Suprapubic skin (tissue), 4 donors: ENCODE results near the gene CD47. TPM values are rescaled to one million over a fixed set of nuclear protein-coding genes. Genes with fewer than 3 reads are reported as not detected.

Experiments used
- DNase-seq, 2 donors: peaks; one replicate each; pipeline ENCODE4 v3.0.0-alpha.2; 2019; ENCODE audit warnings: low spot score in 2 of 2
- H3K27ac ChIP-seq: fragments of 200-600 bp; sonication (generic); one replicate; pipeline ENCODE4 v1.5.1; 2019
- H3K27me3 ChIP-seq: fragments of 200-600 bp; sonication (generic); one replicate; pipeline ENCODE4 v1.5.1; 2019
- H3K36me3 ChIP-seq: fragments of 200-600 bp; sonication (generic); one replicate; pipeline ENCODE4 v1.5.1; 2019
- H3K4me1 ChIP-seq: fragments of 200-600 bp; sonication (generic); one replicate; pipeline ENCODE4 v1.5.1; 2019
- H3K4me3 ChIP-seq: fragments of 200-600 bp; sonication (generic); one replicate; pipeline ENCODE4 v1.5.1; 2019; ENCODE audit warnings: mild to moderate bottlenecking
- H3K9me3 ChIP-seq: fragments of 200-600 bp; sonication (generic); one replicate; pipeline ENCODE4 v1.5.1; 2019
- EP300 ChIP-seq: sonication (generic); formaldehyde crosslinking; IDR thresholded peaks from one replicate; pipeline ENCODE4 v1.6.1; 2017; ENCODE audit warnings: antibody characterized with exemption
- POLR2A ChIP-seq, 2 donors: fragments of 450-650 bp; IDR thresholded peaks; one replicate each; pipeline ENCODE4 v1.6.1; 2017; ENCODE audit warnings: antibody characterized with exemption in 2 of 2, mild to moderate bottlenecking in 2 of 2, moderate library complexity in 2 of 2
- POLR2AphosphoS5 ChIP-seq, 3 donors: sonication (generic); formaldehyde crosslinking; IDR thresholded peaks; one replicate each; pipeline ENCODE4 v1.6.1; 2017; ENCODE audit warnings: antibody characterized with exemption in 3 of 3
- WGBS: methylation state at CpG from one replicate; pipeline ENCODE4 v1.1.5; 2018; 5-methylcytosine and 5-hydroxymethylcytosine counted together
- total RNA-seq, 4 donors: library from RNA; depleted of rRNA; stranded (reverse); fragments of >200 nt; gene quantifications; one replicate each; pipeline ENCODE4 v1.1.0, GENCODE V29; 2016
- TF ChIP-seq, protein P1 (sequence below), 2 donors: fragments of 200-600 bp in 1 of 2; fragments of 450-650 bp in 1 of 2; sonication (generic) in 1 of 2; IDR thresholded peaks; one replicate each; pipeline ENCODE4 v1.5.1; 2016 to 2019; ENCODE audit warnings: antibody characterized with exemption in 2 of 2, mild to moderate bottlenecking in 1 of 2, moderate library complexity in 1 of 2

The CD47 gene
- total RNA-seq, 4 donors from 2014 or later = 37.8 to 94.4 (median 41.8) TPM

DNA sequence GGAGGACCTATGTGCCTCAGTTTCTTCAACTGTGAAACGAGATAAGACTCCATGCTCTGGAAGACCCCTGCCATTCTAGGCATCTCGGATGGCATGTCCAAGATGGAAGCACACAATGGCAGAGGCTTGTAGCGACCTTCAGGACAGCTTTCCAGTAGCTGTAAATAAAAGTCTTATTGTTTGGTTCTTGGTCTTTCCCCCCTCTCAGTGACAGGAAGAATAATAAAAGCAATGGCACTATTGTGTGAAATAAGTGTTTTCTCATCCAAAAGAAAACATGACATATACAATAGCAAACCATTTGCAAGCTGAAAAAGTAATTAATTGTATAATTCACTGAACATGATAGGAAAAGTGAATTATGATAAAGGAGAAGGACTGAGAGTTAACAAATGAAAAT, 32.5 kb upstream of the CD47 start:
- no peak overlapping the region for H3K27ac ChIP-seq
- no peaks in the 10 kb centered on the region for H3K9me3 ChIP-seq
- no peaks in the 10 kb centered on the region for H3K36me3 ChIP-seq
- DNase-seq = no peak
- H3K4me1 ChIP-seq = peaks cover 8% of the 10 kb centered on the region
- no peaks in the 10 kb centered on the region for H3K27me3 ChIP-seq
- WGBS = 54% methylated on average over 3 of the region's 3 CpGs
- TF ChIP-seq POLR2AphosphoS5 (IDR thresholded peaks at IDR 0.05) (no peak), EP300 (no peak), POLR2A (IDR thresholded peaks at IDR 0.05) (no peak)
- TF ChIP-seq, protein P1, sequence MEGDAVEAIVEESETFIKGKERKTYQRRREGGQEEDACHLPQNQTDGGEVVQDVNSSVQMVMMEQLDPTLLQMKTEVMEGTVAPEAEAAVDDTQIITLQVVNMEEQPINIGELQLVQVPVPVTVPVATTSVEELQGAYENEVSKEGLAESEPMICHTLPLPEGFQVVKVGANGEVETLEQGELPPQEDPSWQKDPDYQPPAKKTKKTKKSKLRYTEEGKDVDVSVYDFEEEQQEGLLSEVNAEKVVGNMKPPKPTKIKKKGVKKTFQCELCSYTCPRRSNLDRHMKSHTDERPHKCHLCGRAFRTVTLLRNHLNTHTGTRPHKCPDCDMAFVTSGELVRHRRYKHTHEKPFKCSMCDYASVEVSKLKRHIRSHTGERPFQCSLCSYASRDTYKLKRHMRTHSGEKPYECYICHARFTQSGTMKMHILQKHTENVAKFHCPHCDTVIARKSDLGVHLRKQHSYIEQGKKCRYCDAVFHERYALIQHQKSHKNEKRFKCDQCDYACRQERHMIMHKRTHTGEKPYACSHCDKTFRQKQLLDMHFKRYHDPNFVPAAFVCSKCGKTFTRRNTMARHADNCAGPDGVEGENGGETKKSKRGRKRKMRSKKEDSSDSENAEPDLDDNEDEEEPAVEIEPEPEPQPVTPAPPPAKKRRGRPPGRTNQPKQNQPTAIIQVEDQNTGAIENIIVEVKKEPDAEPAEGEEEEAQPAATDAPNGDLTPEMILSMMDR (IDR thresholded peaks at IDR 0.05) = no peak
- H3K4me3 ChIP-seq = no peak overlapping the region

DNA sequence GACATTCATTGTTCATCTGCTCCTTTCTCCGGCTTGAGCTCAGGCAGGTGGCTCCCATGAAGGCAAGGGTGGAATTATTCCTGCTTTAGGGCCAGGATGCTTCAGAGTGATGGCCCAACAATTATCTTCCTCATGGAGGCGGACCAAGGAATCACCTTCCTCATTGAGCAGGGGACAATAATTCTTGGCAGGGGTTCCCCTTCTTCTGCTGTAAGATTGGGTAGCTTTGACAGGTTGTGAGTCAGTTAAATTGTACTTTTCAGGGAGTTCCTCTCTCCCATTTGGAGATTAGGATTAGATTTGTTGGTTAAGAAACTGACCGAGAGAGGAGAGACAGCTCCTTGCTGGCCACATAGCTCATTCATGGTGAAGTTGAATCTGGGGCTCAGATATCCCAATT, 31.4 kb upstream of the CD47 start:
- Histone ChIP-seq H3K36me3 (no peaks in the 10 kb centered on the region), H3K27ac (no peak overlapping the region), H3K9me3 (no peaks in the 10 kb centered on the region), H3K4me1 (peaks cover 5% of the 10 kb centered on the region), H3K4me3 (no peak overlapping the region), H3K27me3 (no peaks in the 10 kb centered on the region)
- no peak for DNase-seq
- 83% methylated on average over 3 of the region's 3 CpGs for WGBS
- TF ChIP-seq POLR2AphosphoS5 (IDR thresholded peaks at IDR 0.05) (no peak), EP300 (no peak)
- TF ChIP-seq, protein P1 (IDR thresholded peaks at IDR 0.05) = no peak

DNA sequence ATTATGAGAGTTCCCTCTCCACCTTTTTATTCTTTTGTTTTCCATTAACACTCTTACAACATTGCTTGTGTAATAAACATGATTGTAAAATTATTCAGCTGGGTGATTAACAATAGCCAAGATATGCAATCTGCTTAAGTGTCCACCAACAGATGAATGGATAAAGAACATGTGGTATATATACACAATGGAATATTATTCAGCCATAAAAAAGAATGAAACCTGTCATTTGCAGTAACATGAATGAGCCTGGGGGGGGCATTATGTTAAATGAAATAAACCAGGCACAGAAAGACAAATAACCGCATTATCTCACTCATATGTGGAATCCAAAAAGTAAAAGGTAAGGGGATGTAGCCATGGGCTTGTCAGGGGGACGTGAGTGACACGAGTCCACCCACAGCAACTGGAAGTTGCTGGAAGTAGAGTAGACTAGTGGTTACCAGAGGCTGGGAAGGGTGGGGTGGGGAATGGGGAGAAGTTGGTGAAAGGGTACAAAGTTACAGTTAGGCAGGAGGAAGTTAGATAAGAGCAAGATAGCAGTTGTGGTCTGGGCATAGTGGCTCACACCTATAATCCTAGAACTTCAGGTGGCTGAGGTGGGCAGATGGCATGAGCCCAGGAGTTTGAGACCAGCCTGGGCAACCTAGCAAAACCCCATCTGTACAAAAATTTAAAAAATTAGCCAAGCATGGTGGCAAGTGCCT, 28.7 kb upstream of the CD47 start:
- Histone ChIP-seq H3K36me3 (no peaks in the 10 kb centered on the region), H3K27me3 (no peaks in the 10 kb centered on the region), H3K27ac (no peak overlapping the region), H3K4me1 (no peaks in the 10 kb centered on the region), H3K9me3 (no peaks in the 10 kb centered on the region), H3K4me3 (no peak overlapping the region)
- TF ChIP-seq POLR2A (IDR thresholded peaks at IDR 0.05) = no peak
- TF ChIP-seq POLR2AphosphoS5 (IDR thresholded peaks at IDR 0.05) = no peak
- TF ChIP-seq, protein P1 (IDR thresholded peaks at IDR 0.05) = no peak
- no peak for TF ChIP-seq EP300
- WGBS = 91% methylated on average over 3 of the region's 3 CpGs
- no peak for DNase-seq

DNA sequence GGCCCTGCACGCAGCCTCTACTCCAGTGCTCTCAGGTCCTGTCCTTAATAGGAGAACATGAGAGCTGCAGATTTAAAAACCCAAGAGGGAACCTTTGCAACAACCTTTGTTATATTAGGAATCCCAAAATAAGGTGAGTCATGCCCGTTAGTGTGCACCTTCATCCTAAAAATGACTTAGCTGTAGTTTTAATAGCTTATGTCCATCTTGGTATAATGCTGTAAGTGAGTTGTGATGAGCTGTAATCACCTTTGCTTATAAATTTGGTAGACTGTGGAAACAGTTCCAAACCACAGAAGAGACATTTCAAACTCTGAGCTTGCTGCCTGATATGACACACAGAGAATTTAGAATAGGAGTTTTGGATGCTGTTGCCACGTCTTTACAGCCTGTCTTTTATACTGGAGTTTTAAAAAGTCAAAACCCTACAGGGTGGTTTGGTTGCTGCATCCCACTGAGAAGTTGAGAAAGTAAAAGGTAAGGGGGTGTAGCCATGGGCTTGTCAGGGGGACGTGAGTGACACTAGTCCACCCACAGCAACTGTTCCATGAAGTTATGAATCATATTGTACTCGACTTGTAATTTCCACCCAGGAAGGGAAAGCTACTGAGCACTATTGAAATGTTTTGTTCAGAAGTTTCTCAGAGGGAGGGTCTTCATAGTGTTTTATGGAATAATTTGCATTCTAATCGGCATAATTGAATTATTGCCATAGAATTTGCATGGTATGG, 27.4 kb upstream of the CD47 start:
- Histone ChIP-seq H3K4me1 (no peaks in the 10 kb centered on the region), H3K27ac (no peak overlapping the region), H3K36me3 (no peaks in the 10 kb centered on the region), H3K9me3 (no peaks in the 10 kb centered on the region), H3K4me3 (no peak overlapping the region), H3K27me3 (no peaks in the 10 kb centered on the region)
- DNase-seq = no peak
- WGBS = 81% methylated on average over 6 of the region's 6 CpGs
- no peak for TF ChIP-seq POLR2AphosphoS5 (IDR thresholded peaks at IDR 0.05)
- TF ChIP-seq, protein P1 (IDR thresholded peaks at IDR 0.05) = no peak
- TF ChIP-seq POLR2A (IDR thresholded peaks at IDR 0.05) = no peak
- TF ChIP-seq EP300 = no peak

DNA sequence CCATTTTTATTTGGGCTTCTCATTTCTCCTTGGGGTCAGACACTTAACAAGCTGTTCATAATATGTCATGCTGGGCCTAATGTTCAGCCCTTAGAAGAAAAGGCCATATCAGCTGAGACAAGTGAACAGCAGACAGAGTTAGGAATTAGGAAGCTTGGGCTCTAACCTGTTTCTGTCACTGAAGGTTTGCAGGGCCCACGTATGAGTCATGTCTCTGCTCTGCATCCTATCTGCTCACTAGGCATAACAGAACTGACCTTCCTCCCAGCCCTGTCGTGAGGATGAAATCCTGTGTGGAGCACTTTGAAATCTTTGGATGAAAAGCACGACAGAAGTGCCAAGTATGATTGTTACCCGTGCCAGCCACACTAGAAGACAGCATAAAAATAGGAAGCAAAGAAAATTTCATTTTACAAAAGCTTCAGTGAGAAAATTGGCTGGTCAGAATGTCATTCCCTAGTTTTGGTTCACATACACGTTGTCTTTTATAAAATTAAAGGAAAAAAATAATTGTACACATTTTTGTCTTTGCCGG, 26.5 kb upstream of the CD47 start:
- DNase-seq = no peak
- 52% methylated on average over 6 of the region's 6 CpGs for WGBS
- Histone ChIP-seq H3K27me3 (no peaks in the 10 kb centered on the region), H3K4me3 (no peak overlapping the region), H3K36me3 (no peaks in the 10 kb centered on the region), H3K4me1 (no peaks in the 10 kb centered on the region), H3K27ac (no peak overlapping the region), H3K9me3 (no peaks in the 10 kb centered on the region)
- no peak for TF ChIP-seq EP300
- TF ChIP-seq, protein P1 (IDR thresholded peaks at IDR 0.05) = no peak
- no peak for TF ChIP-seq POLR2A (IDR thresholded peaks at IDR 0.05)
- TF ChIP-seq POLR2AphosphoS5 (IDR thresholded peaks at IDR 0.05) = no peak
